ENCODE results near the gene MCCC2.

GRCh38 chr5:71681296-71681695 lies 94.2 kb downstream of the MCCC2 start:
- TF ChIP-seq, protein P1, sequence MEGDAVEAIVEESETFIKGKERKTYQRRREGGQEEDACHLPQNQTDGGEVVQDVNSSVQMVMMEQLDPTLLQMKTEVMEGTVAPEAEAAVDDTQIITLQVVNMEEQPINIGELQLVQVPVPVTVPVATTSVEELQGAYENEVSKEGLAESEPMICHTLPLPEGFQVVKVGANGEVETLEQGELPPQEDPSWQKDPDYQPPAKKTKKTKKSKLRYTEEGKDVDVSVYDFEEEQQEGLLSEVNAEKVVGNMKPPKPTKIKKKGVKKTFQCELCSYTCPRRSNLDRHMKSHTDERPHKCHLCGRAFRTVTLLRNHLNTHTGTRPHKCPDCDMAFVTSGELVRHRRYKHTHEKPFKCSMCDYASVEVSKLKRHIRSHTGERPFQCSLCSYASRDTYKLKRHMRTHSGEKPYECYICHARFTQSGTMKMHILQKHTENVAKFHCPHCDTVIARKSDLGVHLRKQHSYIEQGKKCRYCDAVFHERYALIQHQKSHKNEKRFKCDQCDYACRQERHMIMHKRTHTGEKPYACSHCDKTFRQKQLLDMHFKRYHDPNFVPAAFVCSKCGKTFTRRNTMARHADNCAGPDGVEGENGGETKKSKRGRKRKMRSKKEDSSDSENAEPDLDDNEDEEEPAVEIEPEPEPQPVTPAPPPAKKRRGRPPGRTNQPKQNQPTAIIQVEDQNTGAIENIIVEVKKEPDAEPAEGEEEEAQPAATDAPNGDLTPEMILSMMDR (IDR thresholded peaks at IDR 0.05), result no peak
- TF ChIP-seq EP300 (IDR thresholded peaks at IDR 0.05), result peak in 1 of 2 donors; percentile 16
- TF ChIP-seq POLR2A (IDR thresholded peaks at IDR 0.05), result no peak

Measured in tibial nerve (tissue), 4 donors.